Neural cell (in vitro differentiated cells): ENCODE results near the gene COMT. TPM values are rescaled to one million over a fixed set of nuclear protein-coding genes. Genes with fewer than 3 reads are reported as not detected.

Source experiments
- H2AFZ ChIP-seq: fragments of 200-600, 300-800 bp; sonication (generic), shearing (Covaris generic); 2 replicates; pipeline ENCODE4 v1.6.0; 2014; ENCODE audit warnings: low read depth, mild to moderate bottlenecking, antibody characterized with exemption, low read length, moderate library complexity
- H3F3A ChIP-seq: fragments of 200-600 bp; shearing (Covaris generic); 2 replicates; pipeline ENCODE4 v1.6.1; 2016; ENCODE audit warnings: mild to moderate bottlenecking, moderate library complexity, mixed read lengths, antibody characterized with exemption, low read length; ENCODE audit not compliant: insufficient read depth, poor library complexity, severe bottlenecking
- H3K27ac ChIP-seq: fragments of 200-600, 300-800 bp; sonication (generic), shearing (Covaris generic); 2 replicates; pipeline ENCODE4 v1.5.1; 2014; ENCODE audit warnings: mild to moderate bottlenecking, low read length, moderate library complexity
- H3K27me3 ChIP-seq: fragments of 300-800, 200-600 bp; sonication (generic), shearing (Covaris generic); 2 replicates; pipeline ENCODE4 v1.6.0; 2014; ENCODE audit warnings: mild to moderate bottlenecking, low read depth, low read length, moderate library complexity; ENCODE audit not compliant: insufficient read depth
- H3K36me3 ChIP-seq: fragments of 300-800, 200-600 bp; sonication (generic), shearing (Covaris generic); 2 replicates; pipeline ENCODE4 v1.5.1; 2014; ENCODE audit warnings: mild to moderate bottlenecking, antibody characterized with exemption, low read length, moderate library complexity; ENCODE audit not compliant: insufficient read depth
- H3K4me2 ChIP-seq: fragments of 300-800, 200-600 bp; sonication (generic), shearing (Covaris generic); 2 replicates; pipeline ENCODE4 v1.6.0; 2014; ENCODE audit warnings: mild to moderate bottlenecking, low read length
- H3K4me3 ChIP-seq: fragments of 300-800, 200-600 bp; sonication (generic), shearing (Covaris generic); 2 replicates; pipeline ENCODE4 v1.5.1; 2014; ENCODE audit warnings: mild to moderate bottlenecking, low read length, moderate library complexity
- H3K79me2 ChIP-seq: fragments of 200-600 bp; shearing (Covaris generic); replicated peaks from 2 replicates; pipeline ENCODE4 v1.6.0; 2014; ENCODE audit warnings: mild to moderate bottlenecking, low read length, moderate library complexity; ENCODE audit not compliant: insufficient read depth
- H3K9ac ChIP-seq: fragments of 300-800, 200-600 bp; sonication (generic), shearing (Covaris generic); 2 replicates; pipeline ENCODE4 v1.6.1; 2016; ENCODE audit warnings: mild to moderate bottlenecking, low read length, mixed read lengths
- H3K9me2 ChIP-seq: fragments of 200-600 bp; shearing (Covaris generic); 2 replicates; pipeline ENCODE4 v1.6.1; 2016; ENCODE audit warnings: mild to moderate bottlenecking, low read length, mixed read lengths; ENCODE audit not compliant: insufficient read depth
- H3K9me3 ChIP-seq: fragments of 200-600, 300-800 bp; sonication (generic), shearing (Covaris generic); 2 replicates; pipeline ENCODE4 v1.6.1; 2016; ENCODE audit warnings: mild to moderate bottlenecking, mixed run types, low read length, moderate library complexity, mixed read lengths
- H4K20me1 ChIP-seq: fragments of 200-600 bp; shearing (Covaris generic); 2 replicates; pipeline ENCODE4 v1.6.1; 2016; ENCODE audit warnings: mild to moderate bottlenecking, mixed run types; ENCODE audit not compliant: insufficient read depth
- CTCF ChIP-seq: fragments of 450-650 bp; IDR thresholded peaks from 2 replicates; pipeline ENCODE4 v1.5.1; 2014; ENCODE audit warnings: antibody characterized with exemption, mild to moderate bottlenecking, moderate library complexity; ENCODE audit not compliant: poor library complexity, severe bottlenecking
- EP300 ChIP-seq: fragments of 450-650 bp; conservative IDR thresholded peaks from 2 replicates; pipeline ENCODE4 v1.6.1; 2014; ENCODE audit warnings: antibody characterized with exemption, mild to moderate bottlenecking, moderate library complexity; ENCODE audit not compliant: poor library complexity, severe bottlenecking
- EZH2 ChIP-seq: fragments of 200-600, 300-800 bp; shearing (Covaris generic), sonication (generic); IDR thresholded peaks from 2 replicates; pipeline ENCODE4 v1.6.1; 2014; ENCODE audit warnings: antibody characterized with exemption, low read length, borderline replicate concordance, mild to moderate bottlenecking; ENCODE audit not compliant: insufficient read depth, poor library complexity, severe bottlenecking
- MXI1 ChIP-seq: fragments of 450-650 bp; conservative IDR thresholded peaks from 2 replicates; pipeline ENCODE4 v1.6.1; 2014; ENCODE audit warnings: antibody characterized with exemption, mild to moderate bottlenecking; ENCODE audit not compliant: poor library complexity, severe bottlenecking
- POLR2AphosphoS5 ChIP-seq: IDR thresholded peaks from 2 replicates; pipeline ENCODE4 v1.6.1; 2012
- RAD21 ChIP-seq: fragments of 450-650 bp; conservative IDR thresholded peaks from 2 replicates; pipeline ENCODE4 v1.6.1; 2014; ENCODE audit warnings: antibody characterized with exemption, mild to moderate bottlenecking, moderate library complexity
- REST ChIP-seq: IDR thresholded peaks from 2 replicates; pipeline ENCODE4 v1.6.1; 2012; ENCODE audit warnings: borderline replicate concordance
- SMC3 ChIP-seq: fragments of 450-650 bp; conservative IDR thresholded peaks from 2 replicates; pipeline ENCODE4 v1.6.1; 2014; ENCODE audit warnings: antibody characterized with exemption, mild to moderate bottlenecking, moderate library complexity; ENCODE audit not compliant: poor library complexity
- TAF1 ChIP-seq: IDR thresholded peaks from 2 replicates; pipeline ENCODE4 v1.6.1; 2012; ENCODE audit warnings: low read depth
- polyA plus RNA-seq: library from polyadenylated mRNA; depleted of rRNA; stranded (reverse); fragments of >200 nt; gene quantifications from 2 replicates; pipeline ENCODE4 v1.2.3, GENCODE V29; 2014

COMT gene
- polyA plus RNA-seq, 1 donor from 2014 or later: 14.2 TPM

GRCh38 chr22:19948057-19948760, 6.6 kb downstream of the COMT start:
- H3F3A ChIP-seq: no peaks in the 10 kb centered on the region
- no peak overlapping the region for H3K9ac ChIP-seq
- no peak overlapping the region for H3K4me2 ChIP-seq
- H3K79me2 ChIP-seq: no peaks in the 10 kb centered on the region
- no peak overlapping the region for H2AFZ ChIP-seq
- H3K9me3 ChIP-seq: no peaks in the 10 kb centered on the region
- no peaks in the 10 kb centered on the region for H3K36me3 ChIP-seq
- no peaks in the 10 kb centered on the region for H3K9me2 ChIP-seq
- H4K20me1 ChIP-seq: no peaks in the 10 kb centered on the region
- no peak for TF ChIP-seq EZH2
- TF ChIP-seq TAF1: no peak
- TF ChIP-seq EP300: no peak
- H3K4me3 ChIP-seq: no peak overlapping the region
- no peaks in the 10 kb centered on the region for H3K27me3 ChIP-seq
- no peak overlapping the region for H3K27ac ChIP-seq

GRCh38 chr22:19951346-19951745, 9.8 kb downstream of the COMT start:
- Histone ChIP-seq H3K4me2 (no peak overlapping the region), H3F3A (no peaks in the 10 kb centered on the region), H3K36me3 (no peaks in the 10 kb centered on the region), H3K27me3 (no peaks in the 10 kb centered on the region), H3K27ac (no peak overlapping the region), H3K79me2 (no peaks in the 10 kb centered on the region), H3K9me2 (no peaks in the 10 kb centered on the region), H3K4me3 (no peak overlapping the region), H3K9me3 (no peaks in the 10 kb centered on the region), H3K9ac (no peak overlapping the region), H2AFZ (no peak overlapping the region), H4K20me1 (no peaks in the 10 kb centered on the region)
- TF ChIP-seq REST: no peak
- no peak for TF ChIP-seq CTCF
- no peak for TF ChIP-seq POLR2AphosphoS5
- no peak for TF ChIP-seq MXI1
- TF ChIP-seq RAD21: no peak
- TF ChIP-seq EZH2: no peak
- no peak for TF ChIP-seq TAF1
- no peak for TF ChIP-seq SMC3
- no peak for TF ChIP-seq EP300
